H9 (cell line): ENCODE results near the gene FGF12. TPM values are rescaled to one million over a fixed set of nuclear protein-coding genes. Genes with fewer than 3 reads are reported as not detected.

ENCODE experiments used
- DNase-seq: peaks from one replicate; pipeline ENCODE4 v3.0.0-alpha.2; 2017
- H2AFZ ChIP-seq: one replicate; pipeline ENCODE4 v1.6.1; 2013; ENCODE audit warnings: mild to moderate bottlenecking, low read length, control low read depth, moderate library complexity
- H2AK5ac ChIP-seq: 2 replicates; pipeline ENCODE4 v1.6.1; 2013; ENCODE audit warnings: low read length, control low read depth, mixed read lengths; ENCODE audit not compliant: insufficient read length
- H2BK120ac ChIP-seq: one replicate; pipeline ENCODE4 v1.6.1; 2013; ENCODE audit warnings: low read depth, mild to moderate bottlenecking, low read length, control low read depth, inconsistent platforms; ENCODE audit not compliant: poor library complexity, severe bottlenecking
- H2BK12ac ChIP-seq: 2 replicates; pipeline ENCODE4 v1.6.1; 2013; ENCODE audit warnings: low read length, control low read depth, mixed read lengths, low read depth; ENCODE audit not compliant: insufficient read length
- H2BK15ac ChIP-seq: 2 replicates; pipeline ENCODE4 v1.6.1; 2013; ENCODE audit warnings: low read depth, low read length, control low read depth
- H2BK20ac ChIP-seq: one replicate; pipeline ENCODE4 v1.6.1; 2013; ENCODE audit warnings: low read depth, mild to moderate bottlenecking, low read length, control low read depth, inconsistent platforms; ENCODE audit not compliant: poor library complexity, severe bottlenecking
- H2BK5ac ChIP-seq: 2 replicates; pipeline ENCODE4 v1.6.1; 2013; ENCODE audit warnings: low read length, control low read depth, mixed read lengths; ENCODE audit not compliant: insufficient read length
- H3K14ac ChIP-seq: 2 replicates; pipeline ENCODE4 v1.6.1; 2013; ENCODE audit warnings: low read length, control low read depth; ENCODE audit not compliant: insufficient read depth
- H3K18ac ChIP-seq: 2 replicates; pipeline ENCODE4 v1.6.1; 2013; ENCODE audit warnings: low read depth, mild to moderate bottlenecking, mixed read lengths, low read length, control low read depth; ENCODE audit not compliant: insufficient read length
- H3K23ac ChIP-seq: 2 replicates; pipeline ENCODE4 v1.6.1; 2013; ENCODE audit warnings: low read length, control low read depth, mixed read lengths, low read depth; ENCODE audit not compliant: insufficient read length
- H3K23me2 ChIP-seq: 2 replicates; pipeline ENCODE4 v1.6.1; 2013; ENCODE audit warnings: low read depth, mild to moderate bottlenecking, mixed read lengths, low read length, control low read depth; ENCODE audit not compliant: insufficient read length, poor library complexity, severe bottlenecking
- H3K27ac ChIP-seq: 2 replicates; pipeline ENCODE4 v1.5.1; 2013; ENCODE audit warnings: low read length, control low read depth, mixed read lengths, low read depth; ENCODE audit not compliant: insufficient read length
- H3K27me3 ChIP-seq: 2 replicates; pipeline ENCODE4 v1.6.1; 2013; ENCODE audit warnings: low read length, control low read depth, inconsistent platforms; ENCODE audit not compliant: insufficient read depth
- H3K4ac ChIP-seq: 2 replicates; pipeline ENCODE4 v1.6.1; 2013; ENCODE audit warnings: low read depth, mild to moderate bottlenecking, control low read depth, inconsistent platforms, low read length, moderate library complexity
- H3K4me1 ChIP-seq: 2 replicates; pipeline ENCODE4 v1.6.1; 2013; ENCODE audit warnings: low read length, control low read depth, inconsistent platforms; ENCODE audit not compliant: insufficient read depth
- H3K4me2 ChIP-seq: 2 replicates; pipeline ENCODE4 v1.6.1; 2013; ENCODE audit warnings: low read length, control low read depth, mixed read lengths; ENCODE audit not compliant: insufficient read length, insufficient read depth
- H3K56ac ChIP-seq: 2 replicates; pipeline ENCODE4 v1.6.1; 2013; ENCODE audit warnings: low read depth, mild to moderate bottlenecking, mixed read lengths, low read length, control low read depth; ENCODE audit not compliant: insufficient read length
- H3K79me1 ChIP-seq: 2 replicates; pipeline ENCODE4 v1.6.1; 2013; ENCODE audit warnings: low read depth, mild to moderate bottlenecking, moderate library complexity, low read length, control low read depth, inconsistent platforms; ENCODE audit not compliant: insufficient read depth, poor library complexity, severe bottlenecking
- H3K79me2 ChIP-seq: 2 replicates; pipeline ENCODE4 v1.6.1; 2013; ENCODE audit warnings: low read length, control low read depth, inconsistent platforms; ENCODE audit not compliant: insufficient read depth
- H3K9ac ChIP-seq: 2 replicates; pipeline ENCODE4 v1.6.1; 2013; ENCODE audit warnings: low read length, control low read depth, mixed read lengths; ENCODE audit not compliant: insufficient read length; ENCODE audit errors: extremely low read depth
- H3K9me3 ChIP-seq: one replicate; pipeline ENCODE4 v1.6.1; 2013; ENCODE audit warnings: low read depth, low read length, inconsistent platforms; ENCODE audit not compliant: control insufficient read depth
- H3T11ph ChIP-seq: one replicate; pipeline ENCODE4 v1.6.1; 2013; ENCODE audit warnings: mild to moderate bottlenecking, low read length, control low read depth, inconsistent platforms
- H4K20me1 ChIP-seq: one replicate; pipeline ENCODE4 v1.6.1; 2013; ENCODE audit not compliant: control insufficient read depth, insufficient read length, insufficient read depth
- H4K5ac ChIP-seq: 2 replicates; pipeline ENCODE4 v1.6.1; 2013; ENCODE audit warnings: low read depth, mild to moderate bottlenecking, mixed read lengths, low read length, control low read depth; ENCODE audit not compliant: insufficient read length
- H4K8ac ChIP-seq: replicated peaks from 2 replicates; pipeline ENCODE4 v1.6.1; 2013; ENCODE audit warnings: low read length, control low read depth, mixed read lengths, low read depth; ENCODE audit not compliant: insufficient read length
- H4K91ac ChIP-seq: 2 replicates; pipeline ENCODE4 v1.6.1; 2013; ENCODE audit warnings: low read depth, mild to moderate bottlenecking, moderate library complexity, mixed read lengths, low read length, control low read depth; ENCODE audit not compliant: insufficient read length
- H3K27ac Mint-ChIP-seq, 3 experiments: 2 replicates in 2 of 3; 3 replicates in 1 of 3; pipeline ENCODE4 v1.8.0; 2020 to 2021; ENCODE audit warnings: mixed read lengths in 3 of 3, mild to moderate bottlenecking in 1 of 3, moderate library complexity in 1 of 3
- H3K27me3 Mint-ChIP-seq: 2 replicates; pipeline ENCODE4 v1.8.0; 2021; ENCODE audit warnings: low read depth, mild to moderate bottlenecking, moderate library complexity, mixed read lengths
- H3K36me3 Mint-ChIP-seq, 3 experiments: 2 replicates in 2 of 3; 3 replicates in 1 of 3; pipeline ENCODE4 v1.8.0; 2020 to 2021; ENCODE audit warnings: low read depth in 3 of 3, mixed read lengths in 3 of 3; ENCODE audit not compliant: insufficient read depth in 1 of 3
- H3K4me1 Mint-ChIP-seq, 2 experiments: 2 replicates each; pipeline ENCODE4 v1.8.0; 2020; ENCODE audit warnings: mixed read lengths in 2 of 2
- H3K4me3 Mint-ChIP-seq, 2 experiments: 2 replicates in 1 of 2; 3 replicates in 1 of 2; pipeline ENCODE4 v1.8.0; 2020 to 2021; ENCODE audit warnings: mild to moderate bottlenecking in 2 of 2, mixed read lengths in 2 of 2, moderate library complexity in 1 of 2
- H3K9me3 Mint-ChIP-seq, 2 experiments: 2 replicates in 1 of 2; 3 replicates in 1 of 2; pipeline ENCODE4 v1.8.0; 2020; ENCODE audit warnings: mild to moderate bottlenecking in 2 of 2, mixed read lengths in 2 of 2, moderate library complexity in 1 of 2
- WGBS: extraction: QIAGEN DNeasy Blood & Tissue Kit; methylation state at CpG from one replicate; pipeline ENCODE4 v1.1.7; 2013; ENCODE audit warnings: missing lambda C conversion rate, low lambda C conversion rate, mixed read lengths; ENCODE audit not compliant: insufficient read length; ENCODE audit errors: extremely low coverage; 5-methylcytosine and 5-hydroxymethylcytosine counted together
- total RNA-seq: library from RNA; stranded (reverse); gene quantifications from 2 replicates; pipeline ENCODE4 v1.2.1, GENCODE V29; 2021
- TF ChIP-seq, protein P1 (sequence below): fragments of 200-600 bp; sonication (generic); conservative IDR thresholded peaks from 3 replicates; pipeline ENCODE4 v1.8.0; 2021; ENCODE audit warnings: antibody characterized with exemption, mild to moderate bottlenecking

The FGF12 gene
- total RNA-seq, 1 experiment from 2014 or later, result 5.6 TPM

DNA sequence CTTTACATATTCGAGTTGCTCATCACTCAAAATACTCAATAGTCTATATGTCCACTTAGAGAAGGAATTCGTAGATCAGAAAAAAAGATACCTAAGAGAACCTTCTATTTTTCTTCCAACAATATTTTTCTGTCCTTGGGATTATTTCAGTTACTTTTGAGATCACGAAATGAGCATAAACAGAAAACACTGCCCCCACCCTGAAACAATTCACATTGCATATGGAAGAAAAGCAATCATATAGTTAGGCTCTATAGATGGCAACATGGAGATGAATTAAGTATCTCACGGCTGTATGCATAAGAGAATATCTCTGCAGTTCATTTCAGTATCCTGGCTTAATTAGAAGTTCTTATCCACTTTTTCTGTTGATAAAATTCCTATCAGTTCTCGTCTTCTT lies 391.1 kb downstream of the FGF12 start:
- DNase-seq, result no peak
- Histone ChIP-seq H3K23ac (no peak overlapping the region), H3K56ac (no peak overlapping the region), H4K8ac (no peak overlapping the region), H3K4me2 (no peak overlapping the region), H3K27me3 (no peaks in the 10 kb centered on the region), H2BK15ac (no peak overlapping the region), H3K4ac (no peak overlapping the region), H3K9ac (no peak overlapping the region), H3K79me1 (no peaks in the 10 kb centered on the region), H3K9me3 (no peaks in the 10 kb centered on the region), H2BK12ac (no peak overlapping the region), H2BK120ac (no peak overlapping the region), H3T11ph (no peak overlapping the region), H3K18ac (no peak overlapping the region), H2AFZ (no peak overlapping the region), H4K20me1 (no peaks in the 10 kb centered on the region), H3K14ac (no peak overlapping the region), H3K27ac (no peak overlapping the region), H3K23me2 (no peaks in the 10 kb centered on the region), H4K5ac (no peak overlapping the region), H3K79me2 (no peaks in the 10 kb centered on the region), H2AK5ac (no peak overlapping the region), H2BK20ac (no peak overlapping the region), H4K91ac (no peak overlapping the region), H2BK5ac (no peak overlapping the region), H3K4me1 (no peaks in the 10 kb centered on the region)
- Mint-ChIP-seq H3K4me1 (peaks cover 16 to 33% of the 10 kb centered on the region in 2 experiments), H3K9me3 (no peaks in the 10 kb centered on the region), H3K36me3 (no peaks in the 10 kb centered on the region), H3K27me3 (no peaks in the 10 kb centered on the region), H3K27ac (no peak overlapping the region), H3K4me3 (no peak overlapping the region)
- no CpG with 5 or more reads among the region's 5 CpGs for WGBS
- TF ChIP-seq, protein P1, sequence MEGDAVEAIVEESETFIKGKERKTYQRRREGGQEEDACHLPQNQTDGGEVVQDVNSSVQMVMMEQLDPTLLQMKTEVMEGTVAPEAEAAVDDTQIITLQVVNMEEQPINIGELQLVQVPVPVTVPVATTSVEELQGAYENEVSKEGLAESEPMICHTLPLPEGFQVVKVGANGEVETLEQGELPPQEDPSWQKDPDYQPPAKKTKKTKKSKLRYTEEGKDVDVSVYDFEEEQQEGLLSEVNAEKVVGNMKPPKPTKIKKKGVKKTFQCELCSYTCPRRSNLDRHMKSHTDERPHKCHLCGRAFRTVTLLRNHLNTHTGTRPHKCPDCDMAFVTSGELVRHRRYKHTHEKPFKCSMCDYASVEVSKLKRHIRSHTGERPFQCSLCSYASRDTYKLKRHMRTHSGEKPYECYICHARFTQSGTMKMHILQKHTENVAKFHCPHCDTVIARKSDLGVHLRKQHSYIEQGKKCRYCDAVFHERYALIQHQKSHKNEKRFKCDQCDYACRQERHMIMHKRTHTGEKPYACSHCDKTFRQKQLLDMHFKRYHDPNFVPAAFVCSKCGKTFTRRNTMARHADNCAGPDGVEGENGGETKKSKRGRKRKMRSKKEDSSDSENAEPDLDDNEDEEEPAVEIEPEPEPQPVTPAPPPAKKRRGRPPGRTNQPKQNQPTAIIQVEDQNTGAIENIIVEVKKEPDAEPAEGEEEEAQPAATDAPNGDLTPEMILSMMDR, result peak; percentile 47; the same call in 2 of the 3 replicates
